ENCODE data around the gene TSPAN13.

Gene TSPAN13

DNA sequence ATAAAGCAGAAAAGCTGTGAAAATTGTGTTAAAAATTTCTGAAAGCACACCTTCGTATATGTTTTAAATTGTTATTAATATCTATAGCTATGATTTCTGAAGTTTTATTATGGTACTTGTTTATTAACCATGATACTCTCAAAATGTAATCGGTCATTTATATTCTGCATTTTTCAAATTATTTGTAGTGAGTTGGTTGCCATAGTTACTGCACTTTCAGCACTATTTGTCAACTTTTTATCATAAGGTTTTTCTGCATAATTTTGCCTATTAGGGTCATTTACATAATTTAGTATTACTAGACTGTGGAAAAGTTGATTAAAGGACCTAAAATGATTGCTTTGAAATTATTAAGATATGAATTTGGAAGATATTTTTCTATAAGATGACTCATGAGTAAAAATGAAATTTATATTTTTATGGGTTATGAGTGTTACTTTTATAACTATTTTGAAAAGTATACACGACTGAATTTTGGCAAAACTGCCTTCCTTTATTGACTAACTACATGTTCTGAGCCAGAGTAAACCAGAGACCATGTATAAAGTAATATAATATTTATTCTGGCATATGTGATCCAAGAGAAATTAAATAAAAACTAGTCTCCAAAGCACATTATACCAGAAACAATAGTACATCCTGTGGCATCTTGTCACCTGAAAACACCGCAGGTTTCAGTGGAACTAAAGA, 59.1 kb downstream of the TSPAN13 start:
- TF ChIP-seq, protein P1, sequence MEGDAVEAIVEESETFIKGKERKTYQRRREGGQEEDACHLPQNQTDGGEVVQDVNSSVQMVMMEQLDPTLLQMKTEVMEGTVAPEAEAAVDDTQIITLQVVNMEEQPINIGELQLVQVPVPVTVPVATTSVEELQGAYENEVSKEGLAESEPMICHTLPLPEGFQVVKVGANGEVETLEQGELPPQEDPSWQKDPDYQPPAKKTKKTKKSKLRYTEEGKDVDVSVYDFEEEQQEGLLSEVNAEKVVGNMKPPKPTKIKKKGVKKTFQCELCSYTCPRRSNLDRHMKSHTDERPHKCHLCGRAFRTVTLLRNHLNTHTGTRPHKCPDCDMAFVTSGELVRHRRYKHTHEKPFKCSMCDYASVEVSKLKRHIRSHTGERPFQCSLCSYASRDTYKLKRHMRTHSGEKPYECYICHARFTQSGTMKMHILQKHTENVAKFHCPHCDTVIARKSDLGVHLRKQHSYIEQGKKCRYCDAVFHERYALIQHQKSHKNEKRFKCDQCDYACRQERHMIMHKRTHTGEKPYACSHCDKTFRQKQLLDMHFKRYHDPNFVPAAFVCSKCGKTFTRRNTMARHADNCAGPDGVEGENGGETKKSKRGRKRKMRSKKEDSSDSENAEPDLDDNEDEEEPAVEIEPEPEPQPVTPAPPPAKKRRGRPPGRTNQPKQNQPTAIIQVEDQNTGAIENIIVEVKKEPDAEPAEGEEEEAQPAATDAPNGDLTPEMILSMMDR (IDR thresholded peaks at IDR 0.05; ENCODE audit: borderline replicate concordance, extremely low read depth, low read length, poor library complexity, severe bottlenecking), result no peak
- no peak for TF ChIP-seq EZH2 (IDR thresholded peaks at IDR 0.05; ENCODE audit: borderline replicate concordance, low read depth, low read length, severe bottlenecking)
- Histone ChIP-seq H2AFZ (ENCODE audit: low read depth, low read length) (no peak overlapping the region), H3K9me3 (ENCODE audit: insufficient read depth, low read length, severe bottlenecking) (no peaks in the 10 kb centered on the region), H3K79me2 (ENCODE audit: insufficient read depth, low read length) (no peaks in the 10 kb centered on the region), H3K9ac (ENCODE audit: low read depth, low read length) (no peak overlapping the region), H3K36me3 (ENCODE audit: insufficient read depth, low read length) (no peaks in the 10 kb centered on the region), H3K4me3 (ENCODE audit: low read depth in 1 of 2, low read length in 2 of 2) (no peak overlapping the region), H3K27me3 (ENCODE audit: insufficient read depth, low read length, poor library complexity) (no peaks in the 10 kb centered on the region), H3K4me1 (ENCODE audit: insufficient read depth, low read length) (no peaks in the 10 kb centered on the region), H4K20me1 (ENCODE audit: insufficient read depth, low read length) (no peaks in the 10 kb centered on the region), H3K4me2 (ENCODE audit: insufficient read depth, low read length) (no peak overlapping the region), H3K27ac (ENCODE audit: low read length) (no peak overlapping the region)
- no peak for DNase-seq
- ATAC-seq (ENCODE audit: insufficient read depth, low read depth), result no peak

GRCh38 chr7:16813232-16813616, 59.7 kb downstream of the TSPAN13 start:
- Histone ChIP-seq H3K4me2 (ENCODE audit: insufficient read depth, low read length) (no peak overlapping the region), H3K27ac (ENCODE audit: low read length) (no peak overlapping the region), H3K27me3 (ENCODE audit: insufficient read depth, low read length, poor library complexity) (no peaks in the 10 kb centered on the region), H2AFZ (ENCODE audit: low read depth, low read length) (no peak overlapping the region), H3K9me3 (ENCODE audit: insufficient read depth, low read length, severe bottlenecking) (no peaks in the 10 kb centered on the region), H3K79me2 (ENCODE audit: insufficient read depth, low read length) (no peaks in the 10 kb centered on the region), H3K4me1 (ENCODE audit: insufficient read depth, low read length) (no peaks in the 10 kb centered on the region), H3K9ac (ENCODE audit: low read depth, low read length) (no peak overlapping the region), H3K4me3 (ENCODE audit: low read depth in 1 of 2, low read length in 2 of 2) (no peak overlapping the region), H4K20me1 (ENCODE audit: insufficient read depth, low read length) (no peaks in the 10 kb centered on the region), H3K36me3 (ENCODE audit: insufficient read depth, low read length) (no peaks in the 10 kb centered on the region)
- no peak for DNase-seq
- ATAC-seq (ENCODE audit: insufficient read depth, low read depth), result no peak
- TF ChIP-seq, protein P1 (IDR thresholded peaks at IDR 0.05; ENCODE audit: borderline replicate concordance, extremely low read depth, low read length, poor library complexity, severe bottlenecking), result no peak
- TF ChIP-seq EZH2 (IDR thresholded peaks at IDR 0.05; ENCODE audit: borderline replicate concordance, low read depth, low read length, severe bottlenecking), result no peak

- no peak overlapping the region for H3K27ac ChIP-seq (ENCODE audit: low read length)
- no peak for ATAC-seq (ENCODE audit: insufficient read depth, low read depth)
- no peak for DNase-seq
Observed at GRCh38 chr7:16815001-16815400, 61.4 kb downstream of the TSPAN13 start.

More at GRCh38 chr7:16815001-16815400, 61.4 kb downstream of the TSPAN13 start:
- H3K27me3 ChIP-seq (ENCODE audit: insufficient read depth, low read length, poor library complexity), result no peaks in the 10 kb centered on the region
- H4K20me1 ChIP-seq (ENCODE audit: insufficient read depth, low read length), result no peaks in the 10 kb centered on the region
- no peaks in the 10 kb centered on the region for H3K9me3 ChIP-seq (ENCODE audit: insufficient read depth, low read length, severe bottlenecking)
- no peaks in the 10 kb centered on the region for H3K36me3 ChIP-seq (ENCODE audit: insufficient read depth, low read length)
- no peak overlapping the region for H3K4me3 ChIP-seq (ENCODE audit: low read depth in 1 of 2, low read length in 2 of 2)
- no peak overlapping the region for H3K4me2 ChIP-seq (ENCODE audit: insufficient read depth, low read length)
- H3K9ac ChIP-seq (ENCODE audit: low read depth, low read length), result no peak overlapping the region
- TF ChIP-seq EZH2 (IDR thresholded peaks at IDR 0.05; ENCODE audit: borderline replicate concordance, low read depth, low read length, severe bottlenecking), result no peak
- TF ChIP-seq, protein P1 (IDR thresholded peaks at IDR 0.05; ENCODE audit: borderline replicate concordance, extremely low read depth, low read length, poor library complexity, severe bottlenecking), result no peak
- H3K79me2 ChIP-seq (ENCODE audit: insufficient read depth, low read length), result no peaks in the 10 kb centered on the region
- no peak overlapping the region for H2AFZ ChIP-seq (ENCODE audit: low read depth, low read length)
- no peaks in the 10 kb centered on the region for H3K4me1 ChIP-seq (ENCODE audit: insufficient read depth, low read length)

Data from DND-41 (cell line).